Activated CD8-positive, alpha-beta memory T cell treated with anti-CD3 and anti-CD28 coated beads, Interleukin-2, amount 50 U/mL, for 4 hours (primary cell): Measurements from ENCODE around the gene H1-8.

ENCODE experiments used
- DNase-seq: peaks from one replicate; pipeline ENCODE4 v3.0.0-alpha.2; 2020

The H1-8 gene

DNA sequence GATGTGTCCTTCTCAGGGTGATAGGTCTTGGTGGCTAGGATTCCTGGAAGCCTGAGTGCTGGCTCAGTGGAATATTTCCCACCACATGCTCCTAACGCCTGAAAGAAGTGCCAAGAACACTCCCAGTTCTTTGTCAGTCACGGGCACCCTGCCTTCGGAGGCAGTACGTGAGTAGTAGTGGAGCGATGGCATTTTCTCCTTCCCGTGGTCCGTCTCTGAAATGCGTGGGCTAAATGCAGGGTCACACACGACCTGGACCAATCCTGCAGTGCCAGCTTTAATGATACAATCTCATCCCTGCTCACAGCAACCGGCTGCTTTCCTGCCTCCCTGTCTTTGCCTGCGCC is 14.5 kb downstream of the H1-8 start:
- DNase-seq: no peak

GRCh38 chr3:129558081-129558771 is 15.3 kb downstream of the H1-8 start:
- DNase-seq: no peak

DNA sequence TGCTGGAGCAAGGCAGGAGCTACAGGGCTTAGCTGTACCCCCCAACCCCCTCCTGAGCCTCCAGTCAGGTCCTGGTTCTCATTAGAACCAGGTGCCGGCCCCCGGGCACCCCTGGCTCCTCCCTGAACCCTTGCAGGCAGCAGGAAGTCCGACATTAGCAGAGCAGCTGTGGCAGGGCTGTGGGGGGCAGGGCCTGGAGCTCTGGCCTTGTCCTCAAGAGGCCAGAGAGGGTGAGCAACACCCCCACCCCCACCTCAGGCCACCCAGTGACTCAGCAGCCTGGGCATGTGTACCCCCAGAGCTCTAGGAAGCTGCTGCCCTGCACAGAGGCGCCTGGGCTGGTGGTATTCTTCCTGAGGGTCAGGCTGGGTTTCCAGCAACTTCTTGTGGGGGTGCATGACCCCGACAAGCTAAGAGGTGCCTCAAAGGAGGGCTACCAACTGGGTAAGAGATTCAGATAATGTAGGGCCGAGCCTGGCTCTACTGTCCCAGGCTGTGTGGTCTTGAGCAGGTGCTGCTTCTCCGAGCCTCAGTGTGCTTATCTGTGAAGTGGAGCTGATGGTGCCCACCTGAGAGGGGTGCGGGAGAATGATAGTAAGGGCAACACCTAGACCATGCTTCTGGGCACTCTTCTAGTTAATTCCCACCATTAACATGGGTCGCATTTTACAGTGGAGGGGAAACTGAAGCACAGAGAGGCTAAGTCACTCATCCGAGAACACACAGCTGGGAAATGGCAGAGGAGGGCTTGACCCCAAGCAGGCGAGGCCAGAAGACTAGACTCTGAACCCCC is 16.0 kb downstream of the H1-8 start:
- DNase-seq: no peak

DNA sequence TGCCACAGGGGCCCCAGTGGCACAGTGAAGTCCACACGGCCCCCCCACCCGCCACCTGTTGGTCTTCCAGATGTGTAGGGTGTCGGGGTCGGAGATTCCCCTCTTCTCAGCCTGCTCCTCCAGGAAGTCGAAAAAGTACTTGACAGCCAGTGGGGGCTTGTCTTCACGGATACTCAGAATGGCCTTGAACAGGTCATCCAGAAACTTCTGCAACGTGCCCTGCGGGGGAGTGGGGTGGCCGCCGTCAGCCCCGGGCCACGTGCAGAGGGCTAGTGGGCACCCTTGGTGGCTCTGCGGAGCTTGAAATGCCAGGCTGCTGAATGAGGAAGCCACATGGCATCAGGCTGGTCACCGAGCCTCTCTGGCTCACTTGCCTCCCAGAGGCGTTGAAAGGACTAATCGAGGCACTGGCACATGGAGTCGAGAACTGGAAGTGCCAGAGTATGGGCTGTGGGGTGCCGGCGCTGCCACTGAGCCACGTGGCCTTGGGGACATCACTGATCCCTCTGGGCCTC is 16.6 kb downstream of the H1-8 start:
- DNase-seq: no peak

DNA sequence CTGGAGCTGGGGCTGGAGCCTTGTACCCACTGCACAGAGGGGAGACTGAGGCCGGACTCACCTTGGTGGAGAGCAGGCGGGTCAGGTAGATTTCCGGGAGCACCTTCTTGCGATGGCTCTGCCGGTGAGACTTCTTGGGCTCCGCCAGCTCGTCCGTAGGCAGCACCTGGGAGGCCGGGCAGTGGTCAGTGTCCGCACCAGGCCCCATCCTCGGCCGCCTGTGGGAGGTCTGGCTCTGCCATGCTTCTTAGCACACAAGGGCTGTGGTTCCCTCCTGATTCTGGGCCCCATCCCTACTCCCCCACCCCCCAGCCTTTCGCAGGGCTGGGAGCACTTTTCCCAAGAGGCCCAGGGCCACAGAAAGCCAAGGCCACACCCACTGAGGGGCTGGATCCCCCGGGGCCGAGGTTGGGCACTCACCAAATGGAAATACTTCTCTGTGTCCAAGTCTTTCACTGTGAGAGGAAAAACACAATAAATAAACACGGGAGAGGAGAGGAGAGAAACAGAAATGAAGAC is 17.4 kb downstream of the H1-8 start:
- DNase-seq: no peak

- no peak for DNase-seq
Observed at GRCh38 chr3:129560911-129561594, 18.1 kb downstream of the H1-8 start.

DNA sequence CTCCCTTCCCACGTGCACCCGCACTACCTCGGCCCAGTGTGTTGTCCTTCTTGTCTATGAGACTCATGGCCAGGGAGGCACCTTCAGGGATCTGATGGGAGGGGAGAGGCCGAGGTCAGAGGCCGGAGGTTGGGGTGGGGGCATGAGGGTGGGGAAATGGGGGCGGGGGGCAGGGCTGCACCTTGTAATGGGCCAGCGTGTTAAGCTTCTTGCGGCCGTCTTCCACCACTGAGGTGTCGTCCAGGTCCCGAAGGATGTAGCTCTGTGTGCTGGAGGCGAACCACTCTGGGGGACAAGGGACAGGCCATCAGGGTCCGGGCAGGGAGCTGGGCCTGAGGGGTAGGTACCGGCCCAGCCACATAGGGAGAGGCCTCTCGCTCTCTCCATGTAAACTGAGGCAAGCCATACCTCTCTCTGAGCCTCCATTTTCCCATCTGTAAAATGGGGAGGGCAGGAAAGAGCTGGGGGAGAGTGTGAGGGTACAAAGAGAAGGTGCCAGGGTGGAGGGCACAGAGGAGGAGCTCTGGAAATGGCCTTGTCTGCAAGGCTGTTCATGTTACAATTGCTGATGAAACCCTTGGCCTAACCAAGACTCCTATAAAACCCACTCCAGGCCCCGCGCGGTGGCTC is 18.8 kb downstream of the H1-8 start:
- DNase-seq: no peak

GRCh38 chr3:129562803-129563202 is 19.8 kb downstream of the H1-8 start:
- DNase-seq: no peak

DNA sequence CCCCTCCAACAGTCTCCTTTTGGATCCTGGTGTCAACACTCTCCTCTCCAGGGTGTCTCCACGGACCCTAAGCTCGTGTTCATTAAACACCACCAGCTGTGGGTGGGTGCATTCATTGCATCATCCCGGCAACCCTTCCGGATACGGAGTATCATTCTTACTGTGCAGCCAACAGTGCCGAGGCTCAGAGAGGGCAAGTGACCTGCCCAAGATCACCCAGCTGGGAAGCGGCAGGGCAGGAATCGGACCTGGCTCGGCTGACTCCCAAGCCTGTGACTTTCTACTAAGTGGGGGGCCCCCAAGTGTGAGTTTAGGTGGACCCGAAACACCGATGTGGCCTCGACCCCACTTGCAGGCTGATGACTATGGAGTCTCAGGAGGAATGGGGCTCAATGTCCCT is 20.4 kb downstream of the H1-8 start:
- no peak for DNase-seq

DNA sequence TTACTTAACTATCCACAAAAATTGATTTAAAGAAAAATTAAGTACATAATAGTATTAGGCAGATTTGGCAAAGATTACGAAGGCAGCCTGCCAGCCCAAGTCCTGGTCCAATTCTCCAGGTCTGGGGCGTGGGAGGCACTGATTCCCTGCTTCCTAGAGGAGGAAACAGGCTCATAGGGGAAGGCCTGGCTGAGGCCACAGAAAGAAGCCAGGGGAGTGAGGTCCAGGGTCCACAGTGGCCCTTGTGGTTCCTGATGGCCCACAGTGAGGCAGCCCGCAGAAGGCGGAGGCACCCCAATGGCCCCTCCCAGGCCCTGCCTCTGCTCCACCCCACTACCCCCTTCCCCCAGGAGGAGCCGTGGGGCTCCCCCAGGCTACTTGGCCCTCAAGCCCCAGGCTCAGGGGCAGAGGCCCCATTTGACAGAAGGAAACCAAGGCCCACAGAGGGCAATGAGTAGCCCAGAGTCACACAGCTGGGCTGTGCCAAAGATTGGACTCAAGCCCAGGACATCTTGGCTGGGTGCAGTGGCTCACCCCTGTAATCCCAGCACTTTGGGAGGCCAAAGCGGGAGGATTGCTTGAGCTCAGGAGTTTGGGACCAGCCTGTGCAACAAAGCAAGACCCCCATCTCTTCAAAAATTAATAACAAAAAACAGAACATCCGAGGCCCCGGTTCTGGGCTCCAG is 21.0 kb downstream of the H1-8 start:
- no peak for DNase-seq

DNA sequence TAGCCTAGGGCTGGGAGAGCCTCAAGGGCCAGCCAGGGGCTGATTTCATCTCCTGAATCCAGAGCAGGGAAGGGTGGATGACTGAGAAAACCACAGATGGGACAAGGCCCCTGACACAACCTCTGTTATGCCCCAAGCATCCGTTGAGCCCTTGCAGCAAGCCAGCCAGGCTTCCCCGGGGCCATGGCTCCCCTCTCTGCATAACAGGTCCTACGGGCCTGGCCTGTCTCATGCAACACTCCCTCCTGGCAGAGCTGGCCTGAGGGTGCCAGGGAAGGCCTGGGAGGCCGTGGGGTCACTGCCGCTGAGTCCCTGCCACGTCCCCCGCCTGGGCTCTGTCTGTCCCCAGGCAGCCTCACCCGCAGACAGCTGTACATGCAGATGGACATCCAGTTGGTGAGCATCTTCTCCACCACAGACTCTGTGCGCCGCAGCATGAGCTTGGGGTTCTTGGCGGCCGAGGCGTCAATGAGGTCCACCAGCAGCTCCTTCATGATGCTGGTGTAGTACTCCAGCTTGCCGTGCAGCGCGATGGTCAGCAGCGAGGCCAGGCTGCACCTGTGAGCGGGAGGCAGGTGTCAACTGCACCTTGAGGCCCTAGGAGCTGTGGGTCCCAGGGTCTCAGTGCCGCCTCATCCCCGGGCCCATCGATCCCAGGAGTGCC is 22.1 kb downstream of the H1-8 start:
- DNase-seq: no peak

- DNase-seq: no peak
Observed at GRCh38 chr3:129565902-129566301, 22.9 kb downstream of the H1-8 start.

- no peak for DNase-seq
Observed at GRCh38 chr3:129567176-129567705, 24.3 kb downstream of the H1-8 start.

- DNase-seq: no peak
Observed at GRCh38 chr3:129567939-129568338, 25.0 kb downstream of the H1-8 start.

GRCh38 chr3:129569856-129570255 is 26.9 kb downstream of the H1-8 start:
- DNase-seq: no peak

- DNase-seq: no peak
Observed at GRCh38 chr3:129571605-129572547, 28.9 kb downstream of the H1-8 start.

DNA sequence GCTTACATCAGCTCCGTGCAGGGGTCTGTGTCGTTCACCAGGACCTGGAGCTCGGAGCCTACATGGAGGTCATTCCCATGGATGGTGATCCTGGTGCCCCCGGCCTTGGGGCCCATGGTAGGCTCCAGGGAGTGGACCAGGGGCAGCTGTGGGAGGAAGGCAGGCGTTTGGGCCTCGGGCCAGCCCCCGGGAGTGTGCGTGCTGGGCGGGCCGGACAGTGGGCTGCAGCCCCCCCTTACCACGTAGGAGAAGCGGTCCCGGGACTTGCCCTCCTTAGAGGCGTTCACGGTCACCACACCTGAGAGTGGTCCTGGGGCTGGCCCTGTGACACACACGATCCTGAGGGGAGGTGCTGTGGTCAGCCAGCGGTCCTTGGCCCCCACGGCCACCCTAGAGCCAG is 29.6 kb downstream of the H1-8 start:
- DNase-seq: no peak

GRCh38 chr3:129573493-129573892 is 30.5 kb downstream of the H1-8 start:
- no peak for DNase-seq

DNA sequence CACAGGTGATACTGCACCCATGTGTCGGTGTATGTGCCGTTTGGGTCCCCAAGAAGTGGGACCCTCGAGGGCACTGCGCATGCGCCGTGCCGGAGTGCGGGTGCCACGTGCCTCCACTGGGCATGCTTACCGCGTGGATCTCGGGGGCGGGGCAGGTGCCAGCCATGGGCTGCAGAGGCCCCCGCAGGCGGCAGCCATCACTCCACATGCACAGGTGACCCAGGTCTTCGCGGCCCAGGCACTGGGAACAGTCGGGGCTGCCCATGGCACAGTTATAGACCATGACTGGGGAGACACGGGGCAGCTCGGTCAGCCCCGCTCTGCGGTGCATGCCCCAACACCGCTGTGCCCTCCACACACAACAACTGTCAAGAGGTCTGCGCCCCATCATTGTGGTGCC is 31.2 kb downstream of the H1-8 start:
- DNase-seq: no peak

- DNase-seq: no peak
Observed at GRCh38 chr3:129575233-129575996, 32.4 kb downstream of the H1-8 start.
